Left hindlimb (tissue), 1 donor: Measurements from ENCODE around the gene PRSS50.

Experiments used
- DNase-seq: peaks from one replicate; pipeline ENCODE4 v3.0.0-alpha.2; 2018

The PRSS50 gene

GRCh38 chr3:46725621-46726314 lies 8.1 kb upstream of the PRSS50 start:
- DNase-seq: no peak

GRCh38 chr3:46724424-46724823 lies 6.8 kb upstream of the PRSS50 start:
- no peak for DNase-seq

GRCh38 chr3:46722443-46722842 lies 4.8 kb upstream of the PRSS50 start:
- DNase-seq: no peak

GRCh38 chr3:46721009-46721408 lies 3.3 kb upstream of the PRSS50 start:
- no peak for DNase-seq

- no peak for DNase-seq
These were observed 2.1 kb upstream of the PRSS50 start for GRCh38 chr3:46719735-46720271.

- DNase-seq: no peak
These were observed 1.4 kb upstream of the PRSS50 start for GRCh38 chr3:46719044-46719565.

GRCh38 chr3:46716461-46717441 lies 918 bp downstream of the PRSS50 start:
- no peak for DNase-seq

- no peak for DNase-seq
These were observed 2.0 kb downstream of the PRSS50 start for GRCh38 chr3:46715507-46716175.

- no peak for DNase-seq
These were observed 2.8 kb downstream of the PRSS50 start for GRCh38 chr3:46714728-46715506.

- DNase-seq: no peak
These were observed 3.6 kb downstream of the PRSS50 start for GRCh38 chr3:46713898-46714552.

GRCh38 chr3:46713050-46713897 lies 4.4 kb downstream of the PRSS50 start:
- DNase-seq: no peak

GRCh38 chr3:46712191-46713049 lies 5.2 kb downstream of the PRSS50 start:
- DNase-seq: no peak

- no peak for DNase-seq
These were observed 5.9 kb downstream of the PRSS50 start for GRCh38 chr3:46711760-46712159.

GRCh38 chr3:46711305-46711704 lies 6.4 kb downstream of the PRSS50 start:
- DNase-seq: no peak

GRCh38 chr3:46710671-46711295 lies 6.9 kb downstream of the PRSS50 start:
- DNase-seq: no peak

GRCh38 chr3:46710229-46710628 lies 7.4 kb downstream of the PRSS50 start:
- no peak for DNase-seq

- no peak for DNase-seq
These were observed 7.9 kb downstream of the PRSS50 start for GRCh38 chr3:46709721-46710120.

- DNase-seq: no peak
These were observed 8.5 kb downstream of the PRSS50 start for GRCh38 chr3:46709157-46709654.
